DMS153 (cell line): Measurements from ENCODE around the gene TRIM9.
"Not testable (repeated sequence)": the region's sequence is repeated elsewhere in the genome, so short reads cannot be mapped to it uniquely, and the experiment has no call there.

Experiments used
- DNase-seq: peaks from one replicate; lab custom pipeline; 2025; lab: John Stamatoyannopoulos, UW

Gene TRIM9

DNA sequence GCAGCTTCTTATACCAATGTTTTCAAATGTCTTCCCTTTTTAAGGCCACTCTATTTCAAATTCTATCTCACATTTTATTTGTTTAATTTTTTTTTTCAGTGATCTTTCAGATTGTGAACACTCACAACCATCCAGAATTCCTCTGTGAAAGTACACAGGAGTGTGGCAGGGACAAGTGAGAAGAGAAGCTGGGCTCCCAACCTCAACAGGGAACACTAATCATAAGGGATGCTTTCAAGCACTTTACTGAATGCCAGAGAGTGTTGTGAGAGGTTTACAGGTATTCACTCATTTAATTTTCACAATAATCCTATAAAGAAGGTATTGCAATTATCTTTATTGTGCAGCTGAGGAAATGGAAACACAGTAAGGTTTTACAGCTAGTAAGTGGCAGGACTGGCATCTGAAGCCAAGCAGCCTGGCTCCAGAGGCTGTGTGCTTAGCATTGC, 90.5 kb downstream of the TRIM9 start:
- no peak for DNase-seq

DNA sequence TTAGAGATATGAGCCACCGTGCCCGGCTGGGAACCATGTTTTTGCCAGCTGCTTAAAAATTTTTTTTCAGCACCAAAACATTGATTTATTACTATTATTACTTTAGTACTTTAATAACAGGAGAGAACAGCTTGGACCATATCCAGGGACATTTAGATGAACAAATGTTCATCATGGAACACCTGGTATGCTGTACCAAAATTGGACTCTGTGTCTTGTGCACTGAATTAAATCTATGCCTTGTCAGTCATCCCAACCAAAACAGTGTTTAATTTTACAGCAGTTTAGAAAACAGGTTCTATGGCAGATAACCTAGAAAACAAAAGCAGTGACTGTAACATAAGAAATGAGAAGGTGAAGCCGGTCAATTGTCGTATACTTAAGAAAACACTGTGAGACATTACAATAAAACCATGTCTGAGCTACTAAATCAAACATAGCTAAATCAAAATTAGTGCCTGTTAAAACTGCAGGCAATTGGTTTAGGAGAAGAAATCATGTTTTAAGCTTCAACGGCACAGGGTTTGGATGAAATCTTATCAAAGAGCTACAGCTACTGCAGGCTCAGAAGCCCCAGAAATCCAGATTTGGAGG, 92.4 kb downstream of the TRIM9 start:
- DNase-seq = no peak

DNA sequence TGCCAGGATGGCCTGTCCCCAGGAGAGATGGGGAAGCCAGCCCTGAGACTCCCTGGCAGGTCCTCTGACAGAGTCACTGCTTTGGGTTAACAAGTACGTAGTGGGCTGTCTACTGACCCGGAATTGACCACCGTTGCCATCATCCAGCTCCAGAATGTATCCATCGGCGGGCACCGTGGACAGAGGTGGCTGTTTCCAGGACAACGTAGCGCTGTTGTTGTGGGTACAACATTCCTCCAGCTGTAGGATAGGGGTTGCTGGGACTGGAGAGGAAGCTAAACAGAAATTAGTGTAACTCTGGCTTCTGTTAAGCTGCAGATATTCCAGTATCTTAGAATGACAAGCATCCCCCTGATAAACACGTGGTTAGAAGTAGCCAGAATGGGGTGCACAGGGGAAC, 94.3 kb downstream of the TRIM9 start:
- DNase-seq = no peak

DNA sequence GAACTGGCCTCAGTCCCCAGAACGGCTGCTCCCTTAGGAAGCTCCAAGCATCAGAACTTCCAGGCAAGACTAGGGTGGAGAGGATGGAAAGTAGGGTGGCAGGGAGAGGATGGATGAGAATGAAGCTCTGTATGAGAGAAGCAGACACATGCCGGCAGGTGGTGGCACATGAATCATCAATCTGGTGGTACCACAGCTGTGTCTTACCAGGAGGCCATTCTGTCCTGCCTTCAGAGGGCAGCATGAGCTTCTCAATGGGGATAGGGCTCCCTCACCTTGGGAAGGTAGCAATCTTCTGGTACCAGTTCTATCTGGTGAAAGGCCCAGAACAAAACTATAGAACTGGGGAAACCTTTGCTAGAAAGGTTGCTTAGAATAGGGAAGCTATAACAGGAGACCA, 95.2 kb downstream of the TRIM9 start:
- DNase-seq = no peak

DNA sequence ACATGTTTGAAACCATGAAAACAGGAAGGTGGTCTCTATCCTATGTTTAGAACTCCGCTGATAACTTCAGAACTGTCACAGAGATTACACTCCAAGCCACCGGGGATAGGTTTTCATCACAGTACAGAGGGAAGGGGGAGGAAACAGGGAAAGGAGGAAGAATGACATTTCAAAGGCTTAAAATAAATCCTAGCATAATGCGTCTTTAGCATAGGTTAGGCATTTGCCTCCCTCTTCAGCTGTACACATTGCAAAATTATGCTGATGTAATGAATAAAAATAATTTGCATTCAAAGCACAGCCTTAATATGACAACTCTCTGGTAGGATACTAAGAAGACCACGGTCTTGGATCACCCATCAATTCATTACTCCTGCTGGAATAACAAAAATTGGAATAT, 96.3 kb downstream of the TRIM9 start:
- DNase-seq = no peak

DNA sequence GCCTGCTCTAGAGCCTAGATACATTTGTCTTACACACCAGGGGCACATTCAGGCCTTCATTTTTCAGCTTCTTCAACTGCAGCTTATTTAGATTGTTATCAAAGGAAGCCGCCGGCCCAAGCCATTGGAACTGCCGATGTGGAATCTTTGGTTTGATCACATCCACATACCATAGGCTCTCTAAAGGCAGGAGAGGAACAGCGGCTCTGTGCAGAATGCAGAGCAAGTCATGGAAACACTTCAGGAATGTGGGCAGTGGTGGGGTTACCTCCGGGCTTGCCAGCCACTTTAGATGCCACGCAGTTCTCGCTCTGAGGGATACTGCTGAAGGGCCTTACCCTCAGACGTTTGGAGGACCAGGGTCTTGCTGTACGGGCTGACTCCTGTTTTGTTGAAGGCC, 97.2 kb downstream of the TRIM9 start:
- DNase-seq = no peak

DNA sequence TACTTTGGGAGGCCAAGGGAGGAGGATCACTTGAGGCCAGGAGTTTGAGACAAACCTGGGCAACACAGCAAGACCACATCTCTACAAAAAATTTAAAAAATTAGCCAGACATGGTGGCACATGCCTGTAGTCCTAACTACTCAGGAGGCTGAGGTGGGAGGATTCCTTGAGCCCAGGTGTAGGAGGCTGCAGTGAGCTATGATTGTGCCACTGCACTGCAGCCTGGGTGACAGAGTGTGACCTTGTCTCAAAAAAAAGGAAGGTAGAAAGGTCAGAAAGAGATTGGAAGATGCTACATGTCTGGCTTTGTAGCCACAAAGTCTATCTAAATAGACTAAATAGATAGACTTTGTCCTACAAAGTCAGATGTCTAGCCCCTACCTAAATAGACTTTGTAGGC, 100.7 kb downstream of the TRIM9 start:
- DNase-seq = not testable (repeated sequence)

DNA sequence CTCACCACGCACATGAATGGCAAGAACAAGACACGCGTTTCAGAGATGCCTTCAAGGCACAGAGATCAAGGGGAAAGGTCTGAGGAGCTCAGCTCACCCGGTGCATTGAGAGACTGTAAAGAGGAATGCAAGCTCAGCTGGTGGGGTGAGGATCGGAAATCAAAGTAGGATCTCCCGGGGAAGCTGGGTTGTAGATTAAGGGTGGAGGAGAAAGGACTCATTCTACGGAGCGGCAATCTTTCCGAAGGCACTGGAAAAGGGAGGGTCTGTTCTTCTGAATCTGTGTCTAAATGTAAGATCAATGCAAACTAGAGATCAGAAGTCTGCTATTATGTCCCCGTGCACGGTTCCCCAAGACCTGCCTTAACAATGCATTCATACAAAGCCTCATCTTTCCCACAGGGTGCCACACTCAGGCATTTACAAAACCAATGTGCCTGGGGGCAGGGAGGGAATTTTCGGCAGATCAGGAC, 109.0 kb downstream of the TRIM9 start:
- DNase-seq = no peak

DNA sequence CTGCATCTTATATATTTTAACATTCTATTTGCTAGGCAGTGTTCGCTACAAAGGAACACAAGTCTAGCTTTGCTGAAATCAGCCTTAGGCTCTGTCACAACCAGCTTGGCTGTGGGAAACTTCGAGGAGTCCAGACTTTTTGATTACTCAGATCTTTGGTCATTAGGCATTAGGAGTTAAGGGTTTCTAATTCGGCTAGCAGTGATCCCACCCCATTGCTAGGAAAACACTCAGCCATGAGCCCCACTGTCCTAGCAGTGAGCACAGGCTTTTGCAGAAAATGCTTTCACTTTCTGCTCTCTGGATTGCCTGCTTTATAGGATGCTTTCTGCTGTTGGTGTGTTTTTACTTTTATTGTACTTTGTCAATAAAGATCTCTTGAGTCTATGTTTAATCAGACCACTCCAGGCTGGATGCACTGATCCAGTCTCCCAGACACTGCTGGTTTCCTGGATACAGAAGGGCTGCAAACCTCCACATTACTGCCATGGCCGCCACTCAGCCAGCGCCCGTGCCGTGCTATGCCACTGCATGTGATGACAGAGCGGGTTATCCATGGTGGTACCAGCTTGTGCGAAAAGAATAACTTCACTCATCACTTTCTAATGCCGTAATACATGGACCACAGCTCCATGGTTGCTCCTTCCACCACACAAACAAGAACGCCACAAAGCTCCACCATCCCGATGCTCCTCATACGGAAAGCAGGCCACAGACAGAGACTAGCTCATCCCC, 109.6 kb downstream of the TRIM9 start:
- DNase-seq = no peak

DNA sequence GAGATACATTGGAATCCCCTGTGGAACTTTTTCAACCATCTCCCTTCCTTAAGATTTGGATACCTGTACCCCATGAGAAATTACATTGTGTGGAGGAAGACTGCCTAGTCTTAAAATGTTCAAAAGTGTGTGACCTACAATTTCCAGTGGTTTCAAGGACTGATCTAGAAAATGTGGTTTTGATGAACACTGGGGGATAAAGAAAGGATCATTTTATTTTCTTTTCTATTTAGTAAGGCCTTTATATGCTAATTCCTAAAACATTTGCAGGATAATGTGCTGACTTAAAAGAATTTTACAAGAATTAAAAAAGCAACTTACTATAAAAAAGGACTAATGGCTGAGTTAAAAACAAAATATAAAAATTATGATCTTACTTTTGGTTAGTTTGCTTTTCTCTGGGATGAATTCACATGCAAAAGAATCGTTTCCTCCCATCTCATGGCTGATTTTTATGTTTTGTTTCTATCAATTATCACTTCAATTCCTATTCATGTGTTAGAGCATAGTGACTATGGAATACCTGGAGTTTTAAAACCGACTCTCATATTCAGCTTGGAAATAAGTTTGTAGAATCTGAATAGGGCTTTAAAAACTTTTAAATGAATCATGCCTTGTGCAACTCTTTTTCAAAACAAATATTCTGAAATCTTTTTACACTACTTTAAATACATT, 110.7 kb downstream of the TRIM9 start:
- DNase-seq = no peak

DNA sequence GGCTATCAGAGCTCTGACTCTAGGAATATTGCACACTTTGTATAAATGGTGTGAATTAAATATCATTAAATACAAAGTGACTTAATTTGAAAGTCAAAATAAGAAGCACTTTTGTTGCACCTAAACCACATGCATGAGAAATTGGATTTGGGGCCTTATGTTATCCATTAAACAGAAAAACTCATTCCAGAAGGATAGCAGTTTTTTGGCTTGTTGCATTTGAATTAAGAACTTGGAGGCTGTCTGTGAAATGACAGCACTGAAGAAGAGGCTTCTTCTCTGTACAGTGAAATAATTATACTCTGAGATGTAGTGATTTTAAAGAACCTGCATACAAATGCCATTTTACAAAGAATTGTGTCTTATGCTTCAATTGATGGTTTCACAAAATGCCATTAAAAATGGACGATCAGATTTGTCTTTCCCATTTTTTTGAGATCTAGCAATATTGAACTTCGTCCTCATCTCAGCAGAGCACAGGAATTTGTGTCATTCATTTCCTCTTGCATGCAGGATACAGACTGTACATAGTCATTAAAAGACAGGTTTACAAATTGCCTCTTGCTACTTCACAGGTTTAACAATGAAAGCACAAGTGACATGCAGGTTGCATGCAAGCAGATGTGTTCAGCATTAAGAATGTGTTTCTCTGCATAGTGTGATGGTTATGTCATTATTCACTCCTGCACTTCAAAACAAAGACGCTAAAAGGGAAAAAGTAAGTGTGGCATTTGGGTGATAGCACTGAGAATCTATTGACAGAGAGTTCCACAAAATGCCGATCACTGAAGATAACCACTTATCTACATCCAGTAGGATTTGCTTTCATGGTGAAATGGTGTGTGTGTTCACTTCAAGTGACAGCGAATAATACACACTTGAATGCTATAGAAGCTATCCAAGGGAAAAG, 114.7 kb downstream of the TRIM9 start:
- no peak for DNase-seq

DNA sequence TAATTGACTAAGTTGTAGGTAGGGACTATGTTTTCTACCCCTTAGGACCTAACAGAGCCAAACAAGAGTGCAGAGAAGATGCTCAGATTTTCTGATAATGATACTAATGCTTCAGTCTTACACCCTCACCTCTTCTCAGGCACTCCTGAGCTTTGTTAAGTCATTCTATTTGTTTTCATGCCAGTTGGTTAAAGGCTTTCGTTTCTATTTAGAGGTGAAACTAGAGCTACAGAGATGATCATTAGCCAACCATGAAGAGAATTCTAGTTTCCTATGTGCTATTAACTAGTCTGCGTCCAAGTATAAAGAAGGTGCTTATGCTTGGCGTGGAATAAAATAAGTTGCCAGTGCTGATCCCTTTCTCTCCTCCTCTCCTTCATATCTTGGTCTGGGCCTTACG, 116.0 kb downstream of the TRIM9 start:
- DNase-seq = no peak

DNA sequence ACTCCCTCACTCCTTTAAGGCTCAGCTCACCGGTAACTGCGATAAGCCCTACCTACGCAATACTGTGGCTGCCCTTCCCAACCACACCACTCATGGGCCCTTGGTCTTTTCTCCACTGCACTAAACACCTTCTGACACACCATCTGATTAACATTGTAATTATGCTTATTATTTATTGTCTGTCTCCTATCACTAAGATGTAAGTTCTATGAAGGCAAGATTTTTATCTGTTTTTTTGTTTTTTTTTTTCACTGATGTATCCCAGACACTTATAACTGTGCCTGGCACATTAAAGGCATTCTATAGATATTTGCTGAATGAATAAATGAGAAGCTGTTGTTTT, 116.4 kb downstream of the TRIM9 start:
- no peak for DNase-seq

DNA sequence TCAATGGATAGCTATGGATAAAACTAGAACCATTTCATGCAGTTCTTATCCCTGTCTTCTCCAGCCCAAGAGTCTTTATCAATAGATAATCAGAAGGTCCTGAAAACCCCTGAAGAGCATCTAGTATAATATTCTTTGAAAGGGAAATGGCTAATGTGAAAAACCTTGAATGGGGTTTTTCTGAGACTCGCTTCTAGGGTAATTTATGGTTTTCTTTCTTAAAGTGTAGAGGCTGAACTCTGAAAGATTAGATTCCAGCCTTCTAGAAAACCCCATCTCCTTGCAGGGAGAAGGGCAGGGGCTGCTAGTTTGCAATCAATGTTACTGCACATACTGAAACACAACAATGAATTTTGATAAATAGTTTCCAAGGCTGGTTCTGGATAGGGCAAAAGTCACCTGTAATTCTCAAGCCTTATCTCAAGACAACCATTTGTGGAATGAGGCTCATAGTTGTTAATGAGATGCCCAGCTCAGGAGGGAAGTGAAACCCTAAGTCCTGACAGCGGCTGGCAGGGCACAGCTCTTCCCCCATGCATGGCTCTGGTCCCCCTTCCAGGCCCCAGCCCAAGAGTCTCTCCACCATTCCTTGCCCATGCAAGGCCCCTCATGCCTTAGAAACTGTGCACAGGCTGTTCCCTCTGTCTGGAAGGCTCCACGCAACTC, 116.9 kb downstream of the TRIM9 start:
- no peak for DNase-seq

DNA sequence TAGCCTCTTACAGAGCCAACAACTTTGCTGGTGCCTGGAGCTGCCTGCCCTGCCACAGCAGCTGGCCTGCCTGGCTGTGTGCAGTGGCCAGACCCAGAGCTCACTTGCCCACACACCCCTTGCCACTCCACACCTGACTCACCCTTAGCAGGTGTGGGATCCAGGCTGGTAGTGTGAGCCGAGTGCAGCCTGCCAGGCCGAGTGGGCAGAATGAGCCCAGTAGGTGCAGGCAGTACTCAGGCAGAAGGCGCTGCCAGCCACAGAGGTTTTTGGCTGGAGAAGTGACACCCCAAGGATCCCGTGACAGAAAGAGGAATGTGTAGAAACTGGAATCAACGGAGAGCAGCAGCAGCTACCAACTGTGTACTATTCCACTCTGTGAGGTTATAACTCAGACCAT, 120.8 kb downstream of the TRIM9 start:
- no peak for DNase-seq

DNA sequence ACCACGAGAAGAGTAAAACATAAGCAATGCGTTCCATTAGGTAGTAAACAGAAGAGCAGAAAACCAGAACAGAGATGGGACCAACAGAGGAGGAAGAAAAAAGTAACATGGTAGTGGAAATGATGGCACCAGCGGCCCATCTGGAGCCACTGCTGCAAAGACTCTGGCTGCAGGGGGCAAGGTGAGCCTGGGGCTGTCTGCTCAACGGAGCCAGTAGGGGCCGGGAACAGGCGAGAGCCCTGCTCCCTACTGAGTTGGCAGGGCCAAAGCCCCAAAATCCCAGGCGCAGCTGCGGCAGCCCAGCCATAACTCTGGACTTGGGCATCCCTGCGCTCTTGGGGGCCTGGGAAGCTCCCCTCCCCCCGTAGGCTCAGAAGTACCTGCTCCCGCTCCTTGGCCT, 122.2 kb downstream of the TRIM9 start:
- no peak for DNase-seq

DNA sequence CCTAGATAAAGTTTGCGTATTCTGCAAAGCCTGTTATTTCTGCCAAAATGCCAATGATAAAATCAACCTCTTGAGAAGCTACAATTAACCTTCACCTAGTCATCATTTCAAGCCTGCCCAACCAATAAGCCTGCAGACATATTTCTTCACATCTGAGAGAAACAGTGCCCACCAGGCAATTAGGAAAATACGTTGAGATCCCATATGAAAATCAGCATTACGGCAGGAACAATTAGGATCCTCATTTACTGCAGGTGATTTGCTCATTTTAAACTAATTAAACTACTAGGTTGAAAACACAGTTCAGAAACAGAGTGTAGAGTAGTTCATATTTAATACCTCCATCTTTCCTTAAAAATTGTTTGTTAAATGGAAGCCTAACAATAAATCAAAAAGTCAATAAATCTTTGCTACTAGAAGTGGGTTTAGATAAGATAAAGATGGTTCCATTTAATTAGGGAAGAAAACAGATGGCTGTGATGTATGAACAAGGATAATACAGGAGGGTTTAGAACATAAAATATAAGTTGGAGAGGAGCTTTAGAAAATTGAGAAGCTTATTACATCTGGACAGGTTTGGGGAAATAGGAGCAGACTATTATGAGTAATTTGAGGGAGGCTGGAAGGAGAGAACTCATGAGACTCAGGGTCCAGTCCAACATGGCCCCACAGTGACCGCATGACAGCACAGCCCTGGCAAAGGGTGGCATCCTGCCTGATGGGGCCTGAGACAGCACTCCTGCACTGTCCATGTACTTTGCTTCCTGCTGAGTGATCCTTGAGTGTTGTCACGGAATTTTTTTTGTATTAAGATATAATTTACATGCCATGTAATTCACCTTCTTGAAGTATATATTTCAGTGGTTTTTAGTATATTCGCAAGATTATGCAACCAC, 123.8 kb downstream of the TRIM9 start:
- DNase-seq = no peak

DNA sequence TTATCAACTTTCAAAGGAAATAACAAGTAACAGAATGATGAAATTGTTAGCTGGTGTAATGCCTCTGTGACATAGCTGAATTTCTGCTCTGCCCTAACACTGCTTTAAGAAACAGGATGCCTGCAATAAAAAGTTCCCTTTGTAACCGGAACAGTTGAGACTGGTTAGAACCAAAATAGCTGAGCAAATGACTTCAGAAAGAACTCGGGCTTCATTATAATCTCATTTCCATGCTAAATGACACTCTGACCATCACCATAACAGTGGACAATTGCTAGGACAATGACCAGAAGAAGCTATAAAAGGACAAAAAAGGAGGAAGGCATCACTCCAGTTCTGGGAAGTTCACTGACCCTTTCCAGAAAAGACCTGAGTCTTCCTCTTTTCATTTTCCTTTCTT, 127.1 kb downstream of the TRIM9 start:
- DNase-seq = no peak

DNA sequence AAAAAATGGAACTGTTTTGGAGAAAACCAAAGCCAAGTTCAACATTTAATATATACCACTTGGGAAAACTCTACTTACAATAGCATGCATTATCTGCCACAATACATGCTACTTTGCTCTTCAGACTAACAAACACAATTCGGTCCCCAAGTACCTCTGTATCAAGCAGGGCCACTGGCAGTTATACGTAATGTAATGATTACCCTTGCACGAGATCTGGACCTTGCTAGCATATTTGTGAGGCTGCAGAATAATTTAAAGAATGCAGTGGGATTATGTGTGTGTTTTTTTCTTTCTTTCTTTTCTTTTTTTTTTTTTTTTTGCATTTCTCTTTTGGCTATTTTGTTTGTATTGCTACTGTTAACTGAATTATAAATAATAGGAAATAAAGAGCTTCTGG, 127.8 kb downstream of the TRIM9 start:
- no peak for DNase-seq

DNA sequence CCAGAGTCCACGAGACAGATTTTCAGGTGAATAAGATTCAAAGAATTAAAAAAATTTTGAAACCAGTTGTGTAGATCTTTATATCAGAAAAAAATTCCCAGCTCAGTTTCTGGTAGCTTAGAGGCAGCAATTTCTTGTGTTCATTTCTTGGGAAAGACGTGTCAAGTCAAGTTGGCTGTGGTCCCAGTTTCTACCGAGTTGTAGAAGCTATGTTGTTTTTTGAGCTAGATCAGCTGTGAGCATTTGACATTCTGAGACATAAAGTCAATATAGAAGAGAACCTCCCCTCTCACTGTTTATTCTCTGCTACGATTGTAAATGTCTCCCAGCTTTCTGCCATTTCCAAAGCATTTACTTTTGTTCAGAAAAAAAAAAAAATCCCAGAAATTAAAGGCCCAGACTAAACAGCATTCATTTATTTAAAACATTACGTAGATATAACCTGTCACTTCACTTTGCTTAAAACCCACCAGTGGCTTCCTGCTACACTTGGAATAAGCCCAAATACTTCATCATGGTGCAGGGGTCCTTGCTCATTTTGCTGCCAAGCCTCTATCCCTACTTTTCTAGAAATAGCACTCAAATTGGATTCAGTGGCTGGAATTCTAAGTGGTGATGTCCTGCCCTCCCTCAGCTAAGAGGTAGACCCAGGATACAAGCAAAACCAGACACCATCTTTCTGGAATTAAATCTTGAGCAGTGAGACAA, 130.1 kb downstream of the TRIM9 start:
- DNase-seq = no peak
